Caco-2 (cell line): Measurements from ENCODE around the gene PFDN4. TPM values are rescaled to one million over a fixed set of nuclear protein-coding genes. Genes with fewer than 3 reads are reported as not detected.

Source experiments
- BruUV-seq: library from RNA; stranded (reverse); fragments of 400-500 nt; replicated peaks from 2 replicates; lab custom pipeline; 2021; lab: Mats Ljungman, UMichigan
- CTCF ChIA-PET: fragments of 300-600 bp; sonication (Branson Sonifier 250); formaldehyde crosslinking; loops from one replicate; lab custom pipeline; 2022; ENCODE audit warnings: antibody characterized with exemption; lab: Charles Lee
- POLR2A ChIA-PET: fragments of 300-600 bp; sonication (Branson Sonifier 250); formaldehyde crosslinking; loops from one replicate; lab custom pipeline; 2022; ENCODE audit warnings: antibody characterized with exemption; lab: Charles Lee
- DNase-seq, 2 experiments: peaks; one replicate each; pipeline versions ENCODE4 v3.0.0 to v3.0.0-alpha.2; 2020 to 2022
- H3K27me3 ChIP-seq: replicated peaks from 2 replicates; pipeline ENCODE4 v1.6.0; 2011; ENCODE audit warnings: low read length; ENCODE audit not compliant: control insufficient read depth, insufficient read depth
- H3K36me3 ChIP-seq: 2 replicates; pipeline ENCODE4 v1.5.1; 2011; ENCODE audit warnings: low read length; ENCODE audit not compliant: control insufficient read depth, insufficient read depth
- H3K4me1 ChIP-seq: fragments of 250-450 bp; sonication (Bioruptor Pico); 2 replicates; pipeline ENCODE4 v1.5.1; 2020; ENCODE audit warnings: mild to moderate bottlenecking
- H3K4me3 ChIP-seq: 2 replicates; pipeline ENCODE4 v1.5.1; 2011; ENCODE audit warnings: low read depth, mild to moderate bottlenecking, control low read depth, low read length
- H3K9me3 ChIP-seq: fragments of 250-450 bp; sonication (Bioruptor Pico); 2 replicates; pipeline ENCODE4 v1.5.1; 2020; ENCODE audit warnings: mild to moderate bottlenecking, moderate library complexity
- H3K27ac Mint-ChIP-seq: one replicate; pipeline ENCODE4 v1.8.0; 2022; ENCODE audit warnings: mixed read lengths; ENCODE audit not compliant: unreplicated experiment
- H3K27me3 Mint-ChIP-seq: one replicate; pipeline ENCODE4 v1.8.0; 2022; ENCODE audit warnings: mixed read lengths; ENCODE audit not compliant: insufficient read depth, unreplicated experiment
- H3K36me3 Mint-ChIP-seq: one replicate; pipeline ENCODE4 v1.8.0; 2022; ENCODE audit warnings: mild to moderate bottlenecking, mixed read lengths; ENCODE audit not compliant: insufficient read depth, unreplicated experiment
- H3K4me1 Mint-ChIP-seq: one replicate; pipeline ENCODE4 v1.8.0; 2022; ENCODE audit warnings: low read depth, mixed read lengths; ENCODE audit not compliant: unreplicated experiment
- H3K4me3 Mint-ChIP-seq: one replicate; pipeline ENCODE4 v1.8.0; 2022; ENCODE audit warnings: mild to moderate bottlenecking, moderate library complexity, mixed read lengths; ENCODE audit not compliant: unreplicated experiment
- H3K9me3 Mint-ChIP-seq: one replicate; pipeline ENCODE4 v1.8.0; 2022; ENCODE audit warnings: mixed read lengths; ENCODE audit not compliant: unreplicated experiment
- CTCF ChIP-seq, 2 experiments: fragments of 200-600 bp in 1 of 2; IDR thresholded peaks; 1 replicate in 1 of 2; 2 replicates in 1 of 2; pipeline versions ENCODE4 v1.5.1 to v1.8.0; 2011 to 2022; ENCODE audit warnings: antibody characterized with exemption in 1 of 2, control low read depth in 1 of 2, inconsistent platforms in 1 of 2, low read depth in 1 of 2, low read length in 1 of 2, mild to moderate bottlenecking in 1 of 2, moderate library complexity in 1 of 2; ENCODE audit not compliant: insufficient read depth in 1 of 2, severe bottlenecking in 1 of 2, unreplicated experiment in 1 of 2
- intact Hi-C: fragments of 100-400 bp; cut with micrococcal nuclease; formaldehyde crosslinking; loops from one replicate; pipeline ENCODE4 v1.10.0; 2022; ENCODE audit not compliant: unreplicated experiment
- total RNA-seq: library from RNA; stranded (reverse); gene quantifications from 2 replicates; pipeline ENCODE4 v1.2.3, GENCODE V29; 2022

PFDN4 gene
- total RNA-seq, 1 experiment from 2014 or later: 86.7 TPM

- Mint-ChIP-seq H3K4me1 (peaks cover 11% of the 10 kb centered on the region), H3K27me3 (peaks cover 4% of the 10 kb centered on the region), H3K4me3 (no peak overlapping the region), H3K9me3 (peaks cover 8% of the 10 kb centered on the region), H3K36me3 (no peaks in the 10 kb centered on the region), H3K27ac (peak overlapping the region; percentile 40)
- DNase-seq: no peak
- TF ChIP-seq CTCF (IDR thresholded peaks at IDR 0.05; ENCODE audit: insufficient read depth in 1 of 2, low read depth in 1 of 2, low read length in 1 of 2, severe bottlenecking in 1 of 2, unreplicated experiment in 1 of 2): no peak
- no peaks in the 10 kb centered on the region for H3K36me3 ChIP-seq
- CTCF ChIA-PET: no interaction called here
- H3K9me3 ChIP-seq: no peaks in the 10 kb centered on the region; the same call in 1 of the 2 replicates
- peaks cover 18% of the 10 kb centered on the region; the same call in 1 of the 2 replicates for H3K4me1 ChIP-seq
- H3K27me3 ChIP-seq: no peaks in the 10 kb centered on the region
- BruUV-seq: no TSS peak
- POLR2A ChIA-PET: no interaction called here
- intact Hi-C loops: no loop called here
- no peak overlapping the region for H3K4me3 ChIP-seq
Observed at GRCh38 chr20:54266844-54267243, 59.0 kb downstream of the PFDN4 start.

GRCh38 chr20:54267483-54268003, 59.7 kb downstream of the PFDN4 start:
- H3K27me3 ChIP-seq: no peaks in the 10 kb centered on the region
- Mint-ChIP-seq H3K4me1 (peaks cover 11% of the 10 kb centered on the region), H3K9me3 (peaks cover 8% of the 10 kb centered on the region), H3K4me3 (peak overlapping the region; percentile 12), H3K36me3 (no peaks in the 10 kb centered on the region), H3K27ac (peak overlapping the region; percentile 40), H3K27me3 (peaks cover 4% of the 10 kb centered on the region)
- no peak for TF ChIP-seq CTCF (IDR thresholded peaks at IDR 0.05; ENCODE audit: insufficient read depth in 1 of 2, low read depth in 1 of 2, low read length in 1 of 2, severe bottlenecking in 1 of 2, unreplicated experiment in 1 of 2)
- BruUV-seq: no TSS peak
- CTCF ChIA-PET: no interaction called here
- no peak overlapping the region for H3K4me3 ChIP-seq
- peak; percentile 63 to 78 for DNase-seq
- intact Hi-C loops: no loop called here
- H3K4me1 ChIP-seq: peaks cover 18% of the 10 kb centered on the region; the same call in 1 of the 2 replicates
- H3K9me3 ChIP-seq: no peaks in the 10 kb centered on the region; the same call in 1 of the 2 replicates
- POLR2A ChIA-PET: no interaction called here
- H3K36me3 ChIP-seq: no peaks in the 10 kb centered on the region

GRCh38 chr20:54268941-54269340, 61.1 kb downstream of the PFDN4 start:
- ChIA-PET CTCF (no interaction called here), POLR2A (no interaction called here)

More at GRCh38 chr20:54268941-54269340, 61.1 kb downstream of the PFDN4 start:
- Mint-ChIP-seq H3K9me3 (peaks cover 8% of the 10 kb centered on the region), H3K36me3 (no peaks in the 10 kb centered on the region), H3K27ac (no peak overlapping the region), H3K4me3 (no peak overlapping the region), H3K4me1 (peaks cover 11% of the 10 kb centered on the region), H3K27me3 (peaks cover 4% of the 10 kb centered on the region)
- Histone ChIP-seq H3K4me1 (peaks cover 18% of the 10 kb centered on the region; the same call in 1 of the 2 replicates), H3K27me3 (no peaks in the 10 kb centered on the region), H3K9me3 (no peaks in the 10 kb centered on the region; the same call in 1 of the 2 replicates), H3K36me3 (no peaks in the 10 kb centered on the region), H3K4me3 (no peak overlapping the region)
- DNase-seq: no peak
- BruUV-seq: no TSS peak
- intact Hi-C loops: no loop called here
- TF ChIP-seq CTCF (IDR thresholded peaks at IDR 0.05; ENCODE audit: insufficient read depth in 1 of 2, low read depth in 1 of 2, low read length in 1 of 2, severe bottlenecking in 1 of 2, unreplicated experiment in 1 of 2): no peak

Other genes with a start within 250 kb of the PFDN4 start
- 1.2 and 2.0 TPM in 2 replicates for gene BCAS1, start 137.5 kb upstream of the PFDN4 start, total RNA-seq
- gene CYP24A1, start 34.1 kb upstream of the PFDN4 start, total RNA-seq: 3.6 and 3.7 TPM in 2 replicates